ENCODE results near the gene GJD2.

GJD2 gene

GRCh38 chr15:34794590-34795206 is 39.9 kb upstream of the GJD2 start (continued):
- no peak for TF ChIP-seq ZNF324 (tag by site-specific recombination; IDR thresholded peaks at IDR 0.05)
- no peak for TF ChIP-seq ZNF621 (tag by site-specific recombination; IDR thresholded peaks at IDR 0.05)
- TF ChIP-seq ZNF837 (tag by site-specific recombination; IDR thresholded peaks at IDR 0.05) = no peak
- no peak for TF ChIP-seq ZNF37A (tag by site-specific recombination; IDR thresholded peaks at IDR 0.05)

GRCh38 chr15:34793901-34794300 is 39.1 kb upstream of the GJD2 start:
- CTCF ChIA-PET = interaction anchor here (1.0 kb wide), 1 partner anchor 15 kb away, joined by 3 read pairs; no protein-coding TSS in a partner anchor
- TF ChIP-seq ZNF549 (tag by site-specific recombination; IDR thresholded peaks at IDR 0.05) = no peak
- TF ChIP-seq TRIM28 (IDR thresholded peaks at IDR 0.05; ENCODE audit: borderline replicate concordance, low read length) = no peak
- TF ChIP-seq ZFP41 (tag by site-specific recombination; IDR thresholded peaks at IDR 0.05; ENCODE audit: borderline replicate concordance) = no peak
- no peak for TF ChIP-seq ZNF626 (tag by site-specific recombination; IDR thresholded peaks at IDR 0.05)
- TF ChIP-seq HOXC10 (CRISPR knock-in tag; IDR thresholded peaks at IDR 0.05) = no peak
- no peak for TF ChIP-seq ZSCAN4 (tag by site-specific recombination; IDR thresholded peaks at IDR 0.05)
- TF ChIP-seq ZNF510 (tag by site-specific recombination; IDR thresholded peaks at IDR 0.05; ENCODE audit: insufficient replicate concordance) = no peak
- TF ChIP-seq ZNF423 (tag by site-specific recombination; IDR thresholded peaks at IDR 0.05) = no peak
- no peak for TF ChIP-seq ZNF184 (tag by site-specific recombination; IDR thresholded peaks at IDR 0.05)
- no peak for TF ChIP-seq ZNF658 (tag by site-specific recombination; IDR thresholded peaks at IDR 0.05)
- TF ChIP-seq ZNF274 (IDR thresholded peaks at IDR 0.05; ENCODE audit: low read length) = no peak
- no peak for TF ChIP-seq ZNF274 (tag by site-specific recombination; IDR thresholded peaks at IDR 0.05; ENCODE audit: borderline replicate concordance)
- TF ChIP-seq ZXDB (tag by site-specific recombination; IDR thresholded peaks at IDR 0.05) = no peak
- TF ChIP-seq ZNF10 (tag by site-specific recombination; IDR thresholded peaks at IDR 0.05) = no peak
- no peak for TF ChIP-seq ZNF37A (tag by site-specific recombination; IDR thresholded peaks at IDR 0.05)
- no peak for TF ChIP-seq GLI2 (tag by site-specific recombination; IDR thresholded peaks at IDR 0.05; ENCODE audit: borderline replicate concordance, low read depth)
- TF ChIP-seq ZNF366 (tag by site-specific recombination; conservative IDR thresholded peaks at IDR 0.05) = no peak
- no peak for TF ChIP-seq ZNF791 (tag by site-specific recombination; IDR thresholded peaks at IDR 0.05)
- no peak for TF ChIP-seq GLI4 (tag by site-specific recombination; IDR thresholded peaks at IDR 0.05)
- H3K36me3 ChIP-seq (ENCODE audit: control insufficient read depth in 2 of 2, insufficient read depth in 1 of 2, low read length in 2 of 2) = no peaks in the 10 kb centered on the region
- no peaks in the 10 kb centered on the region for H3K4me1 ChIP-seq (ENCODE audit: control insufficient read depth, insufficient read depth, low read length)
- no peaks in the 10 kb centered on the region for H3K9me3 ChIP-seq (ENCODE audit: control insufficient read depth, insufficient read depth, low read depth, low read length)
- POLR2A ChIA-PET = no interaction called here
- no peak overlapping the region for H3K27ac ChIP-seq (ENCODE audit: extremely low read depth, low read depth, low read length)
- H3K4me3 ChIP-seq (ENCODE audit: low read depth, low read length) = no peak overlapping the region

GRCh38 chr15:34793071-34793470 is 38.3 kb upstream of the GJD2 start:
- Histone ChIP-seq H3K27ac (ENCODE audit: extremely low read depth, low read depth, low read length) (no peak overlapping the region), H3K9me3 (ENCODE audit: control insufficient read depth, insufficient read depth, low read depth, low read length) (no peaks in the 10 kb centered on the region), H3K4me3 (ENCODE audit: low read depth, low read length) (no peak overlapping the region), H3K36me3 (ENCODE audit: control insufficient read depth in 2 of 2, insufficient read depth in 1 of 2, low read length in 2 of 2) (no peaks in the 10 kb centered on the region), H3K4me1 (ENCODE audit: control insufficient read depth, insufficient read depth, low read length) (no peaks in the 10 kb centered on the region)
- CTCF ChIA-PET = interaction anchor here (1.0 kb wide), 1 partner anchor 16 kb away, joined by 3 read pairs; no protein-coding TSS in a partner anchor
- POLR2A ChIA-PET = no interaction called here
- TF ChIP-seq, protein P1, sequence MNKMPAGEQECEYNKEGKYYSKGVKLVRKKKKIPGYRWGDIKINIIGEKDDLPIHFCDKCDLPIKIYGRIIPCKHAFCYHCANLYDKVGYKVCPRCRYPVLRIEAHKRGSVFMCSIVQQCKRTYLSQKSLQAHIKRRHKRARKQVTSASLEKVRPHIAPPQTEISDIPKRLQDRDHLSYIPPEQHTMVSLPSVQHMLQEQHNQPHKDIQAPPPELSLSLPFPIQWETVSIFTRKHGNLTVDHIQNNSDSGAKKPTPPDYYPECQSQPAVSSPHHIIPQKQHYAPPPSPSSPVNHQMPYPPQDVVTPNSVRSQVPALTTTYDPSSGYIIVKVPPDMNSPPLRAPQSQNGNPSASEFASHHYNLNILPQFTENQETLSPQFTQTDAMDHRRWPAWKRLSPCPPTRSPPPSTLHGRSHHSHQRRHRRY (tag by site-specific recombination; IDR thresholded peaks at IDR 0.05) = no peak
- TF ChIP-seq ZNF24 (tag by site-specific recombination; IDR thresholded peaks at IDR 0.05) (no peak), ZNF366 (tag by site-specific recombination; conservative IDR thresholded peaks at IDR 0.05) (no peak), ZNF175 (tag by site-specific recombination; IDR thresholded peaks at IDR 0.05) (no peak), ZNF114 (tag by site-specific recombination; IDR thresholded peaks at IDR 0.05) (no peak), YY2 (tag by site-specific recombination; IDR thresholded peaks at IDR 0.05) (no peak), ZNF549 (tag by site-specific recombination; IDR thresholded peaks at IDR 0.05) (no peak), ZNF701 (tag by site-specific recombination; IDR thresholded peaks at IDR 0.05) (no peak), ZFHX2 (tag by site-specific recombination; conservative IDR thresholded peaks at IDR 0.05) (no peak)
- TF ChIP-seq, protein P2, sequence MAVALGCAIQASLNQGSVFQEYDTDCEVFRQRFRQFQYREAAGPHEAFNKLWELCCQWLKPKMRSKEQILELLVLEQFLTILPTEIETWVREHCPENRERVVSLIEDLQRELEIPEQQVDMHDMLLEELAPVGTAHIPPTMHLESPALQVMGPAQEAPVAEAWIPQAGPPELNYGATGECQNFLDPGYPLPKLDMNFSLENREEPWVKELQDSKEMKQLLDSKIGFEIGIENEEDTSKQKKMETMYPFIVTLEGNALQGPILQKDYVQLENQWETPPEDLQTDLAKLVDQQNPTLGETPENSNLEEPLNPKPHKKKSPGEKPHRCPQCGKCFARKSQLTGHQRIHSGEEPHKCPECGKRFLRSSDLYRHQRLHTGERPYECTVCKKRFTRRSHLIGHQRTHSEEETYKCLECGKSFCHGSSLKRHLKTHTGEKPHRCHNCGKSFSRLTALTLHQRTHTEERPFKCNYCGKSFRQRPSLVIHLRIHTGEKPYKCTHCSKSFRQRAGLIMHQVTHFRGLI (tag by site-specific recombination; IDR thresholded peaks at IDR 0.05) = no peak
- TF ChIP-seq, protein P3, sequence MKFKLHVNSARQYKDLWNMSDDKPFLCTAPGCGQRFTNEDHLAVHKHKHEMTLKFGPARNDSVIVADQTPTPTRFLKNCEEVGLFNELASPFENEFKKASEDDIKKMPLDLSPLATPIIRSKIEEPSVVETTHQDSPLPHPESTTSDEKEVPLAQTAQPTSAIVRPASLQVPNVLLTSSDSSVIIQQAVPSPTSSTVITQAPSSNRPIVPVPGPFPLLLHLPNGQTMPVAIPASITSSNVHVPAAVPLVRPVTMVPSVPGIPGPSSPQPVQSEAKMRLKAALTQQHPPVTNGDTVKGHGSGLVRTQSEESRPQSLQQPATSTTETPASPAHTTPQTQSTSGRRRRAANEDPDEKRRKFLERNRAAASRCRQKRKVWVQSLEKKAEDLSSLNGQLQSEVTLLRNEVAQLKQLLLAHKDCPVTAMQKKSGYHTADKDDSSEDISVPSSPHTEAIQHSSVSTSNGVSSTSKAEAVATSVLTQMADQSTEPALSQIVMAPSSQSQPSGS (tag by site-specific recombination; IDR thresholded peaks at IDR 0.05; ENCODE audit: low read depth) = no peak

Measured in HEK293 (cell line).